HFF-Myc (cell line): ENCODE measurements around the gene STXBP5.

Experiments
- DNase-seq: peaks from one replicate; pipeline ENCODE4 v3.0.0-alpha.2; 2011; ENCODE audit warnings: low read depth; ENCODE audit errors: extremely low read depth
- H3K4me3 ChIP-seq: replicated peaks from 2 replicates; pipeline ENCODE4 v1.5.1; 2011; ENCODE audit warnings: low read depth, mild to moderate bottlenecking, control low read depth, low read length
- CTCF ChIP-seq: IDR thresholded peaks from 2 replicates; pipeline ENCODE4 v1.5.1; 2012; ENCODE audit warnings: mild to moderate bottlenecking, low read depth, low read length, control low read depth; ENCODE audit errors: missing control alignments

The STXBP5 gene

GRCh38 chr6:147347179-147347881, 143.1 kb downstream of the STXBP5 start:
- TF ChIP-seq CTCF, result no peak
- DNase-seq, result no peak
- no peak overlapping the region for H3K4me3 ChIP-seq

GRCh38 chr6:147347882-147348575, 143.8 kb downstream of the STXBP5 start:
- H3K4me3 ChIP-seq, result no peak overlapping the region
- no peak for TF ChIP-seq CTCF
- no peak for DNase-seq

- no peak for TF ChIP-seq CTCF
- H3K4me3 ChIP-seq, result no peak overlapping the region
- no peak for DNase-seq
Measured at GRCh38 chr6:147361311-147361981, 157.2 kb downstream of the STXBP5 start.

- DNase-seq, result no peak
- no peak overlapping the region for H3K4me3 ChIP-seq
Measured at GRCh38 chr6:147366290-147366689, 162.1 kb downstream of the STXBP5 start.

GRCh38 chr6:147371325-147371724, 167.1 kb downstream of the STXBP5 start:
- DNase-seq, result no peak
- TF ChIP-seq CTCF, result no peak
- no peak overlapping the region for H3K4me3 ChIP-seq

More at GRCh38 chr6:147366290-147366689, 162.1 kb downstream of the STXBP5 start:
- TF ChIP-seq CTCF, result no peak

GRCh38 chr6:147372806-147373205, 168.6 kb downstream of the STXBP5 start:
- no peak for TF ChIP-seq CTCF
- no peak for DNase-seq
- no peak overlapping the region for H3K4me3 ChIP-seq
